ENCODE results near the gene SH2D7. TPM values are rescaled to one million over a fixed set of nuclear protein-coding genes. Genes with fewer than 3 reads are reported as not detected.

SH2D7 gene
- total and polyA plus RNA-seq, 4 experiments from 2014 or later, result not detected

DNA sequence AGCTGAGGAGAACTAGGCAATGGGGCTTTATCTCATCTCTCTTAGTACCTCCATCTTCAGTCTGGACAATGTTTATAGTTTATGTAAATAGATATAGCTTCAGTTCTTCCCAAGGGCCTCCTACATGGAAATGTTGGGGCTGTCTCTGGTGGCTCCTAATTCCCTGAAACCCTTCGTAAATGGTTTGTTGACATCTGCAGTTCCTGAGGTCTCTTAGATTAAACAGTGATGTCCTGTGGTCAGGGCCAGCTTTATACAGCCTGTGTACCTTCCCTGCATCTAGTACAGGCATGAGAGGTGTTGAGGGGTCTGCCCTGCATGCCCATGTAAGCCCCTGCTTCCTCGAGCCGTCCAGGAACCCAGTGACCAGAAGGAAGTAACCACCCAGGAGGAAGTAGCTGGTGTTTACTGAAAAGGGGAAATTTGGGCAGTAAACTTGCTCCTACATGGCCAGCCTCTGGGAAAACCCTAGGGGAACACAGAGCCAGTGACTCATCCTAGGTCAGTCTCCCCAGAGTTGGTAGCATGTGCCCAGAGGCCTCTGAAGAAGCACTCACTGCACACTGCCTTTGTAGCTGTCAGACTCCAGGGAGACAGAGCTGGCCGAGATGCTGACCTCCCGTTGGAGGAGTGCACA, 10.1 kb upstream of the SH2D7 start:
- peaks cover 5 to 19% (median 12%) of the 10 kb centered on the region in 4 donors for H3K4me1 Mint-ChIP-seq
- H3K36me3 ChIP-seq (ENCODE audit: insufficient read depth, low read length), result no peaks in the 10 kb centered on the region
- no peak overlapping the region for H3K4me3 ChIP-seq (ENCODE audit: low read length in 2 of 2)
- ChIA-PET POLR2A (ENCODE audit: partially characterized antibody) (interaction anchor here (2.1 kb wide), 1 partner anchor 13 kb away, joined by 4 read pairs; no protein-coding TSS in a partner anchor), CTCF (ENCODE audit: partially characterized antibody) (interaction anchor here (0.7 to 1.4 kb wide), 3 partner anchors 14 to 83 kb away, joined by 3 read pairs; no protein-coding TSS in a partner anchor)
- H3K27me3 Mint-ChIP-seq, result no peaks in the 10 kb centered on the region
- no peaks in the 10 kb centered on the region for H3K9me3 ChIP-seq (ENCODE audit: control insufficient read depth in 1 of 2, low read length in 2 of 2)
- H3K27ac ChIP-seq (ENCODE audit: low read depth, low read length), result no peak overlapping the region
- H3K27ac Mint-ChIP-seq, result no peak overlapping the region
- no peaks in the 10 kb centered on the region for H3K9me3 Mint-ChIP-seq
- intact Hi-C loops (cut with micrococcal nuclease), result no loop called here
- no peak for DNase-seq
- peaks cover 6% of the 10 kb centered on the region for H3K4me1 ChIP-seq (ENCODE audit: insufficient read depth, low read length)
- no peak overlapping the region for H3K4me3 Mint-ChIP-seq
- peaks cover 0 to 2% of the 10 kb centered on the region in 2 donors for H3K36me3 Mint-ChIP-seq
- H3K27me3 ChIP-seq (ENCODE audit: insufficient read depth, low read length), result no peaks in the 10 kb centered on the region

- H3K27me3 Mint-ChIP-seq, result no peaks in the 10 kb centered on the region
- Histone ChIP-seq H3K4me3 (ENCODE audit: low read length in 2 of 2) (no peak overlapping the region), H3K4me1 (ENCODE audit: insufficient read depth, low read length) (peaks cover 5% of the 10 kb centered on the region), H3K36me3 (ENCODE audit: insufficient read depth, low read length) (no peaks in the 10 kb centered on the region), H3K9me3 (ENCODE audit: control insufficient read depth in 1 of 2, low read length in 2 of 2) (no peaks in the 10 kb centered on the region), H3K27ac (ENCODE audit: low read depth, low read length) (no peak overlapping the region), H3K27me3 (ENCODE audit: insufficient read depth, low read length) (no peaks in the 10 kb centered on the region)
- no peak overlapping the region for H3K4me3 Mint-ChIP-seq
- H3K9me3 Mint-ChIP-seq, result no peaks in the 10 kb centered on the region
- ChIA-PET CTCF (ENCODE audit: partially characterized antibody) (interaction anchor here (1.0 to 1.4 kb wide), 3 partner anchors 25 to 83 kb away, joined by 3 to 4 read pairs (median 3); no protein-coding TSS in a partner anchor), POLR2A (ENCODE audit: partially characterized antibody) (interaction anchor here (1.7 to 2.1 kb wide), 2 partner anchors 14 to 49 kb away, joined by 4 to 5 read pairs; no protein-coding TSS in a partner anchor)
- intact Hi-C loops (cut with micrococcal nuclease), result no loop called here
- DNase-seq, result no peak
- H3K4me1 Mint-ChIP-seq, result peaks cover 5 to 18% (median 12%) of the 10 kb centered on the region in 4 donors
- H3K27ac Mint-ChIP-seq, result no peak overlapping the region
- H3K36me3 Mint-ChIP-seq, result peaks cover 0 to 2% of the 10 kb centered on the region in 2 donors
Measured at GRCh38 chr15:78082743-78083110, 9.6 kb upstream of the SH2D7 start.

GRCh38 chr15:78083186-78083585, 9.2 kb upstream of the SH2D7 start:
- Histone ChIP-seq H3K27ac (ENCODE audit: low read depth, low read length) (no peak overlapping the region), H3K4me3 (ENCODE audit: low read length in 2 of 2) (no peak overlapping the region), H3K36me3 (ENCODE audit: insufficient read depth, low read length) (no peaks in the 10 kb centered on the region), H3K9me3 (ENCODE audit: control insufficient read depth in 1 of 2, low read length in 2 of 2) (no peaks in the 10 kb centered on the region), H3K27me3 (ENCODE audit: insufficient read depth, low read length) (no peaks in the 10 kb centered on the region), H3K4me1 (ENCODE audit: insufficient read depth, low read length) (peaks cover under 1% of the 10 kb centered on the region)
- no peaks in the 10 kb centered on the region for H3K9me3 Mint-ChIP-seq
- H3K4me1 Mint-ChIP-seq, result peaks cover under 1 to 13% (median 8%) of the 10 kb centered on the region in 4 donors
- intact Hi-C loops (cut with micrococcal nuclease), result no loop called here
- H3K4me3 Mint-ChIP-seq, result no peak overlapping the region
- DNase-seq, result no peak
- no peaks in the 10 kb centered on the region for H3K27me3 Mint-ChIP-seq
- ChIA-PET POLR2A (ENCODE audit: partially characterized antibody) (interaction anchor here (1.7 kb wide), 1 partner anchor 49 kb away, joined by 5 read pairs; no protein-coding TSS in a partner anchor), CTCF (ENCODE audit: partially characterized antibody) (interaction anchor here (1.0 to 1.4 kb wide), 3 partner anchors 25 to 84 kb away, joined by 3 to 4 read pairs (median 3); no protein-coding TSS in a partner anchor)
- no peaks in the 10 kb centered on the region for H3K36me3 Mint-ChIP-seq
- H3K27ac Mint-ChIP-seq, result no peak overlapping the region

DNA sequence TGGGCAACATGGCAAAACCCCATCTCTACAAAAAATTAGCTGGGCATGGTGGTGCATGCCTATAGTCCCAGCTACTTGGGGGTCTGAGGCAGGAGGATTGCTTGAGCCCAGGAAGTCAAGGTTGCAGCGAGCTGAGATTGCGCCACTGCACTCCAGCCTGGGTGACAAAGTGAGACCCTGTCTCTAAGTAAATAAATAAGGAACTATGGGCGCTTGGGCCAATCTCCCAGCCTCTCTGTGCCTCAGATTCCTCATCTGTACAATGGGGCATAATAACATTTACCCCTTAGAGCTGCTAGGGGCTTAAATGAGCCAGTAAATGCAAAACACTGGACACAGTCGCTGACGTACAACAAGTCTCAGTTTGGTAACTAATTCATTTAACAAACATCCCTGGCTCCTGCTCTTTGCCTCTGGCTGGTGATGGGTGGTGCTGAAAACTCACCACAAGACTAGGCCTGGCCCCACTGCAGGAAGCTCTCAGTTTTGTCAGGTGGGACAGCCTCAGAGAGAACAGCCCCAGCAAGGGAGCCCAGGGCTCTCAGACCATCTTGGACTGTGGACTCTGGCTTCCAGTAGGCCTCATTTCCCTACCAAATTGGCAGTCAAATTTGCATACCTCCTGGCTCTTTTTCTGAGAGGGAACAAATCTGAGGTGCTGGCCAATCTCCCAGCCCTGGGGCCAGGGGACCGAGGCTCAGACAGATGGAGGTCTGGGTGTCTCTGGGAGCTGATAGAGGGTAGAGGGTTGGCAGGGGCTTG, 8.5 kb upstream of the SH2D7 start:
- CTCF ChIA-PET (ENCODE audit: partially characterized antibody), result interaction anchor here (1.0 to 1.1 kb wide), 2 partner anchors 24 to 26 kb away, joined by 3 to 4 read pairs; no protein-coding TSS in a partner anchor
- no peak overlapping the region for H3K27ac ChIP-seq (ENCODE audit: low read depth, low read length)
- no peak overlapping the region for H3K4me3 ChIP-seq (ENCODE audit: low read length in 2 of 2)
- POLR2A ChIA-PET (ENCODE audit: partially characterized antibody), result interaction anchor here (1.7 kb wide), 1 partner anchor 50 kb away, joined by 5 read pairs; no protein-coding TSS in a partner anchor
- H3K27me3 ChIP-seq (ENCODE audit: insufficient read depth, low read length), result no peaks in the 10 kb centered on the region
- DNase-seq, result no peak
- H3K36me3 Mint-ChIP-seq, result no peaks in the 10 kb centered on the region
- H3K36me3 ChIP-seq (ENCODE audit: insufficient read depth, low read length), result no peaks in the 10 kb centered on the region
- H3K9me3 Mint-ChIP-seq, result no peaks in the 10 kb centered on the region
- intact Hi-C loops (cut with micrococcal nuclease), result no loop called here
- H3K9me3 ChIP-seq (ENCODE audit: control insufficient read depth in 1 of 2, low read length in 2 of 2), result no peaks in the 10 kb centered on the region
- no peaks in the 10 kb centered on the region for H3K4me1 ChIP-seq (ENCODE audit: insufficient read depth, low read length)
- peaks cover 0 to 10% (median 6%) of the 10 kb centered on the region in 4 donors for H3K4me1 Mint-ChIP-seq
- H3K4me3 Mint-ChIP-seq, result no peak overlapping the region
- peak overlapping the region in 1 of 7 donors; percentile 42 for H3K27ac Mint-ChIP-seq
- H3K27me3 Mint-ChIP-seq, result no peaks in the 10 kb centered on the region

DNA sequence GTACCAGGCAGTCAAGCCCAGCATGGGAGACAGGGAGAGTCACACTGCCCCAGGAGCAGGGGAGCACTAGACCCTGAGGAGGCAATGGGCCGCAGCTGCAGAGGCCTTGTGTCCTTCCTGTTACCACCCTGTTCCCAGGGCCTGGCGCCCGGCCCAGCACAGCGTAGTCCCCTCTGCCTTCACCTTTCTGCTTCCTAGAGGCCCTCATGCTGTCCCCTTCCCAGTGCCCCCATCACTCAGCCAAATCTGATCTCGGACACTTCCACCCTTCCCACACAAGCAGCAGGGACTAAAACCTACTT, 8.0 kb upstream of the SH2D7 start:
- H3K27me3 Mint-ChIP-seq, result no peaks in the 10 kb centered on the region
- no peaks in the 10 kb centered on the region for H3K36me3 Mint-ChIP-seq
- no peaks in the 10 kb centered on the region for H3K9me3 ChIP-seq (ENCODE audit: control insufficient read depth in 1 of 2, low read length in 2 of 2)
- ChIA-PET CTCF (ENCODE audit: partially characterized antibody) (no interaction called here), POLR2A (ENCODE audit: partially characterized antibody) (interaction anchor here (1.7 kb wide), 1 partner anchor 50 kb away, joined by 5 read pairs; no protein-coding TSS in a partner anchor)
- peaks cover 0 to 5% (median 2%) of the 10 kb centered on the region in 4 donors for H3K4me1 Mint-ChIP-seq
- no peaks in the 10 kb centered on the region for H3K36me3 ChIP-seq (ENCODE audit: insufficient read depth, low read length)
- no peak for DNase-seq
- no peak overlapping the region for H3K27ac ChIP-seq (ENCODE audit: low read depth, low read length)
- intact Hi-C loops (cut with micrococcal nuclease), result no loop called here
- no peak overlapping the region for H3K4me3 ChIP-seq (ENCODE audit: low read length in 2 of 2)
- H3K27me3 ChIP-seq (ENCODE audit: insufficient read depth, low read length), result no peaks in the 10 kb centered on the region
- H3K4me1 ChIP-seq (ENCODE audit: insufficient read depth, low read length), result no peaks in the 10 kb centered on the region
- no peaks in the 10 kb centered on the region for H3K9me3 Mint-ChIP-seq
- peak overlapping the region in 1 of 7 donors; percentile 42 for H3K27ac Mint-ChIP-seq
- H3K4me3 Mint-ChIP-seq, result no peak overlapping the region

DNA sequence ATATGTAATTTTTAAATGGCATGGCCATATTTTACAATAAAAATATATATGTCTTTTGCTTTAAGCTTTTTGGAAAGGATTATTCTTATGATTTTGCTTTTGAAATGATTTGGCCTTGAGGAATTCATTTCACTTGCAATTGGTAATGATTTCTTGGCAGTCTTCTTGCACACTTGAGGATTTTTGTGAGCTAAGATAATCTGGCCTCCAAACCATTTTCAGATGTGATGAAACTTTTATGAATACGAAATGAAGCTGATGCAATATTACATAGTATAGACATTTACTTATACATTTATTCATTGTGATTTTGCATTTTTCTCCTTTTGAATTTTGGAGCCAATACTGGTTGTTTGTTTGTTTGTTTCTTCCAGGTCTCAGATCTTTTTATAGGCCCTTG, 6.4 kb upstream of the SH2D7 start:
- Histone ChIP-seq H3K9me3 (ENCODE audit: control insufficient read depth in 1 of 2, low read length in 2 of 2) (no peaks in the 10 kb centered on the region), H3K27me3 (ENCODE audit: insufficient read depth, low read length) (no peaks in the 10 kb centered on the region), H3K27ac (ENCODE audit: low read depth, low read length) (no peak overlapping the region), H3K4me3 (ENCODE audit: low read length in 2 of 2) (no peak overlapping the region), H3K36me3 (ENCODE audit: insufficient read depth, low read length) (no peaks in the 10 kb centered on the region), H3K4me1 (ENCODE audit: insufficient read depth, low read length) (no peaks in the 10 kb centered on the region)
- CTCF ChIA-PET (ENCODE audit: partially characterized antibody), result interaction anchor here (2.4 kb wide), 1 partner anchor 23 kb away, joined by 13 read pairs; no protein-coding TSS in a partner anchor
- intact Hi-C loops (cut with micrococcal nuclease), result no loop called here
- Mint-ChIP-seq H3K27me3 (no peaks in the 10 kb centered on the region), H3K27ac (no peak overlapping the region), H3K9me3 (no peaks in the 10 kb centered on the region), H3K36me3 (no peaks in the 10 kb centered on the region), H3K4me3 (no peak overlapping the region), H3K4me1 (no peaks in the 10 kb centered on the region)
- DNase-seq, result no peak
- POLR2A ChIA-PET (ENCODE audit: partially characterized antibody), result no interaction called here

Measured in CD4-positive, alpha-beta memory T cell (primary cell).